Stomach smooth muscle (tissue), 2 donors: ENCODE results near the gene SGTA.

Experiments
- H3K27ac ChIP-seq: one replicate; pipeline ENCODE4 v1.7.0; 2013; ENCODE audit warnings: mild to moderate bottlenecking, low read length, inconsistent platforms
- H3K27me3 ChIP-seq, 2 donors: one replicate each; pipeline ENCODE4 v1.7.0; 2013; ENCODE audit warnings: low read length in 2 of 2; ENCODE audit not compliant: insufficient read depth in 2 of 2, control insufficient read depth in 1 of 2
- H3K36me3 ChIP-seq, 2 donors: one replicate each; pipeline ENCODE4 v1.7.0; 2013; ENCODE audit warnings: low read length in 2 of 2; ENCODE audit not compliant: control insufficient read depth in 2 of 2, insufficient read depth in 2 of 2
- H3K4me1 ChIP-seq: one replicate; pipeline ENCODE4 v1.7.0; 2013; ENCODE audit warnings: low read length; ENCODE audit not compliant: control insufficient read depth, insufficient read depth
- H3K4me3 ChIP-seq, 2 donors: one replicate each; pipeline ENCODE4 v1.7.0; 2013; ENCODE audit warnings: low read length in 2 of 2
- H3K9ac ChIP-seq, 2 donors: one replicate each; pipeline ENCODE4 v1.7.0; 2013; ENCODE audit warnings: low read length in 2 of 2, mild to moderate bottlenecking in 1 of 2
- H3K9me3 ChIP-seq, 2 donors: one replicate each; pipeline ENCODE4 v1.7.0; 2013; ENCODE audit warnings: low read length in 2 of 2; ENCODE audit not compliant: control insufficient read depth in 2 of 2
- donor health status: healthy.
- donor health status: Pancreatic carcinoma.

SGTA gene

GRCh38 chr19:2777952-2778683 lies 5.0 kb downstream of the SGTA start:
- H3K27me3 ChIP-seq, result no peaks in the 10 kb centered on the region
- no peak overlapping the region for H3K4me3 ChIP-seq
- H3K27ac ChIP-seq, result no peak overlapping the region
- no peaks in the 10 kb centered on the region for H3K9me3 ChIP-seq
- no peaks in the 10 kb centered on the region for H3K36me3 ChIP-seq
- no peak overlapping the region for H3K9ac ChIP-seq
- H3K4me1 ChIP-seq, result peaks cover 44% of the 10 kb centered on the region

- Histone ChIP-seq H3K27me3 (no peaks in the 10 kb centered on the region), H3K4me3 (peak overlapping the region in 1 of 2 donors; percentile 8), H3K4me1 (peaks cover 35% of the 10 kb centered on the region), H3K9ac (peak overlapping the region in 1 of 2 donors; percentile 6), H3K9me3 (no peaks in the 10 kb centered on the region), H3K27ac (peak overlapping the region; percentile 6), H3K36me3 (no peaks in the 10 kb centered on the region)
Observed at GRCh38 chr19:2775556-2776430, 7.3 kb downstream of the SGTA start.

GRCh38 chr19:2774953-2775555 lies 8.0 kb downstream of the SGTA start:
- no peaks in the 10 kb centered on the region for H3K27me3 ChIP-seq
- no peaks in the 10 kb centered on the region for H3K36me3 ChIP-seq
- no peak overlapping the region for H3K9ac ChIP-seq
- H3K4me1 ChIP-seq, result peaks cover 35% of the 10 kb centered on the region
- no peak overlapping the region for H3K4me3 ChIP-seq
- no peaks in the 10 kb centered on the region for H3K9me3 ChIP-seq
- no peak overlapping the region for H3K27ac ChIP-seq

- Histone ChIP-seq H3K27me3 (no peaks in the 10 kb centered on the region), H3K36me3 (no peaks in the 10 kb centered on the region), H3K4me3 (no peak overlapping the region), H3K9ac (no peak overlapping the region), H3K9me3 (no peaks in the 10 kb centered on the region), H3K27ac (no peak overlapping the region), H3K4me1 (peaks cover 39% of the 10 kb centered on the region)
Observed at GRCh38 chr19:2774083-2774679, 8.9 kb downstream of the SGTA start.

GRCh38 chr19:2771786-2772674 lies 11.0 kb downstream of the SGTA start:
- H3K4me1 ChIP-seq, result peaks cover 35% of the 10 kb centered on the region

GRCh38 chr19:2770055-2771013 lies 12.7 kb downstream of the SGTA start:
- Histone ChIP-seq H3K4me1 (peaks cover 34% of the 10 kb centered on the region), H3K27me3 (no peaks in the 10 kb centered on the region), H3K9ac (no peak overlapping the region), H3K4me3 (peak overlapping the region in 1 of 2 donors; percentile 8), H3K9me3 (no peaks in the 10 kb centered on the region), H3K27ac (peak overlapping the region; percentile 49), H3K36me3 (peaks cover 10 to 23% of the 10 kb centered on the region in 2 donors)

More at GRCh38 chr19:2771786-2772674, 11.0 kb downstream of the SGTA start:
- H3K9me3 ChIP-seq, result no peaks in the 10 kb centered on the region
- H3K27me3 ChIP-seq, result no peaks in the 10 kb centered on the region
- H3K27ac ChIP-seq, result peak overlapping the region; percentile 2
- no peak overlapping the region for H3K4me3 ChIP-seq
- peak overlapping the region in 1 of 2 donors; percentile 13 for H3K9ac ChIP-seq
- peaks cover 1 to 12% of the 10 kb centered on the region in 2 donors for H3K36me3 ChIP-seq

GRCh38 chr19:2769218-2769617 lies 13.9 kb downstream of the SGTA start:
- Histone ChIP-seq H3K9ac (no peak overlapping the region), H3K4me1 (peaks cover 25% of the 10 kb centered on the region), H3K27ac (peak overlapping the region; percentile 49), H3K27me3 (no peaks in the 10 kb centered on the region), H3K9me3 (no peaks in the 10 kb centered on the region), H3K4me3 (no peak overlapping the region), H3K36me3 (peaks cover 21 to 30% of the 10 kb centered on the region in 2 donors)

- no peaks in the 10 kb centered on the region for H3K9me3 ChIP-seq
- peaks cover 26 to 36% of the 10 kb centered on the region in 2 donors for H3K36me3 ChIP-seq
- H3K9ac ChIP-seq, result no peak overlapping the region
- H3K27ac ChIP-seq, result no peak overlapping the region
- peaks cover 25% of the 10 kb centered on the region for H3K4me1 ChIP-seq
- H3K4me3 ChIP-seq, result no peak overlapping the region
- H3K27me3 ChIP-seq, result no peaks in the 10 kb centered on the region
Observed at GRCh38 chr19:2768365-2769132, 14.5 kb downstream of the SGTA start.
